ENCODE measurements around the gene UBAP2L. TPM values are rescaled to one million over a fixed set of nuclear protein-coding genes. Genes with fewer than 3 reads are reported as not detected.
"Not testable (repeated sequence)": the region's sequence is repeated elsewhere in the genome, so short reads cannot be mapped to it uniquely, and the experiment has no call there.

Gene UBAP2L
- total RNA-seq, 3 donors from 2014 or later = 64.8 to 79.3 (median 70.1) TPM

DNA sequence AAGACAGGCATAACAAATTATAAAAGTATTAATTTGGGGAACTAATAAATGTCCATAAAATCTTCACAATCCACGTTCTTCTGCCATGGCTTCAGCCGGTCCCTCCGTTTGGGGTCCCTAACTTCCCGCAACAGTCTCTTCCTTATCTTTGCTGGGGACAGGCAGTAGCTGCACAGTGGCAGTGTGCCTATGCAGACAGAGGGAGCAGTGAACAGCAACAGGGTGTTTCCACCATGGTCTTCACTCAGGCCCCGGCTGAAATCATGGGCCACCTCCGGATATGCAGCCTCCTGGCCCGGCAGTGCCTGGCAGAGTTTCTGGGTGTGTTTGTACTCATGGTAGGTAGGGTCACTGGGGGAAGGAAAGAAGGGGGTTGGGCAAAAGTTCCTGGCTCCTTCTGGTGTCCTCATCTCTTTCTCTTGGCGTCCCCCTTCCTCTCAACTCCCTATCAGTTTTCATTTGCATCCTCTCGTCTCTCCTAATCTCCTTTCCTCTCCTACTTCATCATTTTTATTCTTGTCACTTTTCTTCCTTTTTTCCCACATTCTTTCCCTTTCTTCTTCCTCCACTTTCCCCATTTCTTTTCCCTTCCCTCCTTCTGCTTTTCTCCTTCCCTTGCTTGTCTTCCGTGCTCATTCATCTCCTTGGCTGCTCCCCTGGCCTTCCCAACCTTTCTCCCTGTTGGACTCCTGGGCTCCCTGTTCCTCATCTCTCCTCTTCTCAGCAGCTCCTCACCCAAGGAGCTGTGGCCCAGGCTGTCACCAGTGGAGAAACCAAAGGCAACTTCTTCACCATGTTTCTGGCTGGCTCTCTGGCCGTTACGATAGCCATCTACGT, 91.7 kb downstream of the UBAP2L start:
- H3K4me3 ChIP-seq; intact Hi-C loops (cut with DNase I; ENCODE audit: low total_unique reads); H3K36me3 ChIP-seq; H3K27me3 ChIP-seq; H3K4me1 ChIP-seq; H3K27ac ChIP-seq; DNase-seq (ENCODE audit: low spot score in 2 of 2): not testable (repeated sequence)
- H3K9me3 ChIP-seq = peaks cover 5 to 17% of the 10 kb centered on the region in 2 donors

DNA sequence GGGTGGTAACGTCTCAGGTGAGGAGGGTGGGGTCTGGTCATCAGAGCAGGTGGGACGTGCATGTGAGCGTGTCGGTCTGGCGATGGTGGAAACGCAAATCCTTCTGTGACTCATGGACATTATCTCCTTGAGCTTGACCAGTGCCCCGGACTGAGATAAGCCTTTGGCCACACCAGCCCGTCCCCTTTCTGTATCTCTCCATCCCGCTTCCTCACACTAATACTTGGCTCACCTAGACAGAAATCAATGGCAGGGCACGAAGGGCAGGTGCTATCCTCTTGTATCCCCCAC, 92.3 kb downstream of the UBAP2L start:
- no peak overlapping the region for H3K4me3 ChIP-seq
- H3K27ac ChIP-seq = no peak overlapping the region
- no peaks in the 10 kb centered on the region for H3K27me3 ChIP-seq
- no peaks in the 10 kb centered on the region for H3K4me1 ChIP-seq
- TF ChIP-seq POLR2A (IDR thresholded peaks at IDR 0.05) = no peak
- no peak for TF ChIP-seq POLR2AphosphoS5 (IDR thresholded peaks at IDR 0.05)
- TF ChIP-seq, protein P1, sequence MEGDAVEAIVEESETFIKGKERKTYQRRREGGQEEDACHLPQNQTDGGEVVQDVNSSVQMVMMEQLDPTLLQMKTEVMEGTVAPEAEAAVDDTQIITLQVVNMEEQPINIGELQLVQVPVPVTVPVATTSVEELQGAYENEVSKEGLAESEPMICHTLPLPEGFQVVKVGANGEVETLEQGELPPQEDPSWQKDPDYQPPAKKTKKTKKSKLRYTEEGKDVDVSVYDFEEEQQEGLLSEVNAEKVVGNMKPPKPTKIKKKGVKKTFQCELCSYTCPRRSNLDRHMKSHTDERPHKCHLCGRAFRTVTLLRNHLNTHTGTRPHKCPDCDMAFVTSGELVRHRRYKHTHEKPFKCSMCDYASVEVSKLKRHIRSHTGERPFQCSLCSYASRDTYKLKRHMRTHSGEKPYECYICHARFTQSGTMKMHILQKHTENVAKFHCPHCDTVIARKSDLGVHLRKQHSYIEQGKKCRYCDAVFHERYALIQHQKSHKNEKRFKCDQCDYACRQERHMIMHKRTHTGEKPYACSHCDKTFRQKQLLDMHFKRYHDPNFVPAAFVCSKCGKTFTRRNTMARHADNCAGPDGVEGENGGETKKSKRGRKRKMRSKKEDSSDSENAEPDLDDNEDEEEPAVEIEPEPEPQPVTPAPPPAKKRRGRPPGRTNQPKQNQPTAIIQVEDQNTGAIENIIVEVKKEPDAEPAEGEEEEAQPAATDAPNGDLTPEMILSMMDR (IDR thresholded peaks at IDR 0.05) = no peak
- no peak for DNase-seq (ENCODE audit: low spot score in 2 of 2)
- H3K9me3 ChIP-seq = peaks cover 5 to 20% of the 10 kb centered on the region in 2 donors
- H3K36me3 ChIP-seq = no peaks in the 10 kb centered on the region
- intact Hi-C loops (cut with DNase I; ENCODE audit: low total_unique reads) = no loop called here

DNA sequence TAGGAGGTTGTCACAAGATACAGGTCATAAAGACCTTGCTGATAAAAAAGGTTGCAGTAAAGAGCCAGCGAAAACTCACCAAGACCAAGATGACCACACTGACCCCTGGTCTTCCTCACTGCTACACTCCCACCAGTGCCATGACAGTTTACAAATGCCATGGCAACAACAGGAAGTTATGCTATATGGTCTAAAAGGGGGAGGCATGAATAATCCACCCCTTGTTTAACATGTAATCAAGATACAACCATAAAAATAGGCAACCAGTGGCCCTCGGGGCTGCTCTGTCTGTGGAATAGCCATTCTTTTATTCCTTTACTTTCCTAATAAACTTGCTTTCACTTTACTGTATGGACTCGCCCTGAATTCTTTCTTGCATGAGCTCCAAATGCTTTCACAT, 93.5 kb downstream of the UBAP2L start:
- H3K36me3 ChIP-seq; H3K27ac ChIP-seq; DNase-seq (ENCODE audit: low spot score in 2 of 2); intact Hi-C loops (cut with DNase I; ENCODE audit: low total_unique reads); H3K27me3 ChIP-seq; H3K4me1 ChIP-seq; H3K4me3 ChIP-seq: not testable (repeated sequence)
- H3K9me3 ChIP-seq = peaks cover 5 to 20% of the 10 kb centered on the region in 2 donors

DNA sequence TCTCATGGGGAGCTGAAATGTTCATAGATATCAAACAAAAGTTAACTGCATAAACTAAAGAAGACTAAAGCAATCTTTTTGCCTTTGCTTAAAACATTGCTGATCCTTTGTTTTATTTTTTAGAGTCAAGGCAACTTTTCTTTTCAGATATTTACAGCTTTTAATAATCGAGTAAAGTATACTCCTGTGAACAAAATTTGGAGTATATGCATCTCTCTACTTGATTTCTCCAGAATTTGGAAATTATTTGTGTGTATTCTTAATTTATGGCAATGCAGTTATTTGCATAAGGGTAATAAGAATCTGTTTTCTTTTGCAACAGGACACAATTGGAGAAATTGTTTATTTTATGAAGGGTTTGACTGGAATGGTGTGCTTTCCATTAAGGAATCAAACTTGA, 95.9 kb downstream of the UBAP2L start:
- Histone ChIP-seq H3K36me3 (no peaks in the 10 kb centered on the region), H3K27ac (no peak overlapping the region), H3K4me1 (no peaks in the 10 kb centered on the region), H3K9me3 (peaks cover 5 to 20% of the 10 kb centered on the region in 2 donors), H3K27me3 (peaks cover 0 to 5% of the 10 kb centered on the region in 2 donors), H3K4me3 (no peak overlapping the region)
- intact Hi-C loops (cut with DNase I; ENCODE audit: low total_unique reads) = no loop called here
- no peak for TF ChIP-seq POLR2AphosphoS5 (IDR thresholded peaks at IDR 0.05)
- TF ChIP-seq POLR2A (IDR thresholded peaks at IDR 0.05) = no peak
- TF ChIP-seq, protein P1 (IDR thresholded peaks at IDR 0.05) = no peak
- DNase-seq (ENCODE audit: low spot score in 2 of 2) = no peak

DNA sequence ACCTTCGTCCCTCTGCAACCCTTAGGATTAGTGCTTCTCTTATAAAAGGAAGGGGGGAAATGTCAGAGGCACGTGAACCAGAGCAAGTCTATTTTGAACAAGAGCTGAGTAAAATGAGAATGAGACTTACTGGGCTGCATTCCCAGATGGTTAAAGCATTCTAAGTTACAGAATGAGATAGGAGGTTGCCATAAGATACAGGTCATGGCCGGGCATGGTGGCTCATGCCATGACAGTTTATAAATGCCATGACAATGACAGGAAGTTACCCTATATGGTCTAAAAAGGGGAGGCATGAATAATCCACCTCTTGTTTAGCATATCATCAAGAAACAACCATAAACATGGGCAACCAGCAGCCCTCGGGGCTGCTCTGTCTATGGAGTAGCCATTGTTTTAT, 97.6 kb downstream of the UBAP2L start:
- H3K9me3 ChIP-seq = peaks cover 5 to 20% of the 10 kb centered on the region in 2 donors
- H3K27me3 ChIP-seq = peaks cover 0 to 5% of the 10 kb centered on the region in 2 donors
- TF ChIP-seq POLR2AphosphoS5 (IDR thresholded peaks at IDR 0.05) (no peak), POLR2A (IDR thresholded peaks at IDR 0.05) (no peak)
- TF ChIP-seq, protein P1 (IDR thresholded peaks at IDR 0.05) = no peak
- H3K4me1 ChIP-seq = no peaks in the 10 kb centered on the region
- DNase-seq (ENCODE audit: low spot score in 2 of 2) = no peak
- H3K36me3 ChIP-seq = no peaks in the 10 kb centered on the region
- intact Hi-C loops (cut with DNase I; ENCODE audit: low total_unique reads) = no loop called here
- no peak overlapping the region for H3K27ac ChIP-seq
- no peak overlapping the region for H3K4me3 ChIP-seq

Other genes with a start within 250 kb of the UBAP2L start
- 100 to 1,000 TPM; 237 to 315 (median 268) TPM for gene JTB, start 243.3 kb upstream of the UBAP2L start, total RNA-seq
- gene RAB13, start 234.6 kb upstream of the UBAP2L start, total RNA-seq = 10 to 100 TPM; 45.8 to 68.3 (median 62.6) TPM
- gene RPS27, start 230.2 kb upstream of the UBAP2L start, total RNA-seq = 1,000 to 10,000 TPM; 2,845 to 3,909 (median 3,226) TPM
- under 1 TPM in 1 of 3 donors, not detected in 2; under 0.01 TPM for gene NUP210L, start 65.9 kb upstream of the UBAP2L start, total RNA-seq
- 100 to 1,000 TPM; 236 to 302 (median 245) TPM for gene TPM3, start 28.9 kb upstream of the UBAP2L start, total RNA-seq
- gene CFAP141, start 14.6 kb upstream of the UBAP2L start, total RNA-seq = not detected
- gene HAX1, start 51.7 kb downstream of the UBAP2L start, total RNA-seq = 100 to 1,000 TPM; 108 to 125 (median 120) TPM
- gene AQP10, start 100.1 kb downstream of the UBAP2L start, total RNA-seq = under 1 TPM in 1 of 3 donors, not detected in 2; 0.44 TPM
- 10 to 100 TPM; 34.5 to 64.8 (median 61.3) TPM for gene ATP8B2, start 104.6 kb downstream of the UBAP2L start, total RNA-seq
- gene IL6R, start 184.4 kb downstream of the UBAP2L start, total RNA-seq = 10 to 100 TPM; 23.6 to 26.8 (median 24.0) TPM

All from breast epithelium (tissue), 4 donors.